ENCODE results near the gene HHAT. TPM values are rescaled to one million over a fixed set of nuclear protein-coding genes. Genes with fewer than 3 reads are reported as not detected.
"Not testable (repeated sequence)": the region's sequence is repeated elsewhere in the genome, so short reads cannot be mapped to it uniquely, and the experiment has no call there.

HHAT gene
- total RNA-seq, 1 donor from 2014 or later: 2.3 TPM

GRCh38 chr1:210351496-210351895 is 22.8 kb downstream of the HHAT start:
- no peak overlapping the region for H3K4me3 Mint-ChIP-seq (ENCODE audit: unreplicated experiment)
- H3K27ac Mint-ChIP-seq (ENCODE audit: unreplicated experiment): no peak overlapping the region
- no peaks in the 10 kb centered on the region for H3K36me3 Mint-ChIP-seq (ENCODE audit: unreplicated experiment)
- no peaks in the 10 kb centered on the region for H3K9me3 Mint-ChIP-seq (ENCODE audit: unreplicated experiment)
- no peaks in the 10 kb centered on the region for H3K4me1 Mint-ChIP-seq (ENCODE audit: low read depth, unreplicated experiment)
- DNase-seq: no peak
- no peak for TF ChIP-seq CTCF (IDR thresholded peaks at IDR 0.05; ENCODE audit: partially characterized antibody, unreplicated experiment)
- peaks cover 3% of the 10 kb centered on the region for H3K27me3 Mint-ChIP-seq (ENCODE audit: unreplicated experiment)

- H3K9me3 Mint-ChIP-seq (ENCODE audit: unreplicated experiment): no peaks in the 10 kb centered on the region
- peaks cover 3% of the 10 kb centered on the region for H3K27me3 Mint-ChIP-seq (ENCODE audit: unreplicated experiment)
- no peak for TF ChIP-seq CTCF (IDR thresholded peaks at IDR 0.05; ENCODE audit: partially characterized antibody, unreplicated experiment)
- DNase-seq: no peak
- no peak overlapping the region for H3K27ac Mint-ChIP-seq (ENCODE audit: unreplicated experiment)
- no peaks in the 10 kb centered on the region for H3K36me3 Mint-ChIP-seq (ENCODE audit: unreplicated experiment)
- H3K4me1 Mint-ChIP-seq (ENCODE audit: low read depth, unreplicated experiment): no peaks in the 10 kb centered on the region
- no peak overlapping the region for H3K4me3 Mint-ChIP-seq (ENCODE audit: unreplicated experiment)
Measured at GRCh38 chr1:210352575-210352974, 23.9 kb downstream of the HHAT start.

- H3K27me3 Mint-ChIP-seq (ENCODE audit: unreplicated experiment); DNase-seq; H3K36me3 Mint-ChIP-seq (ENCODE audit: unreplicated experiment); H3K4me1 Mint-ChIP-seq (ENCODE audit: low read depth, unreplicated experiment); H3K27ac Mint-ChIP-seq (ENCODE audit: unreplicated experiment); H3K9me3 Mint-ChIP-seq (ENCODE audit: unreplicated experiment); H3K4me3 Mint-ChIP-seq (ENCODE audit: unreplicated experiment): not testable (repeated sequence)
Measured at GRCh38 chr1:210354305-210354704, 25.6 kb downstream of the HHAT start.

GRCh38 chr1:210358626-210359025 is 29.9 kb downstream of the HHAT start:
- no peaks in the 10 kb centered on the region for H3K9me3 Mint-ChIP-seq (ENCODE audit: unreplicated experiment)
- H3K36me3 Mint-ChIP-seq (ENCODE audit: unreplicated experiment): no peaks in the 10 kb centered on the region
- H3K4me3 Mint-ChIP-seq (ENCODE audit: unreplicated experiment): no peak overlapping the region
- H3K27ac Mint-ChIP-seq (ENCODE audit: unreplicated experiment): no peak overlapping the region
- H3K27me3 Mint-ChIP-seq (ENCODE audit: unreplicated experiment): no peaks in the 10 kb centered on the region
- no peak for DNase-seq
- H3K4me1 Mint-ChIP-seq (ENCODE audit: low read depth, unreplicated experiment): no peaks in the 10 kb centered on the region
- no peak for TF ChIP-seq CTCF (IDR thresholded peaks at IDR 0.05; ENCODE audit: partially characterized antibody, unreplicated experiment)

- Mint-ChIP-seq H3K27ac (ENCODE audit: unreplicated experiment) (no peak overlapping the region), H3K9me3 (ENCODE audit: unreplicated experiment) (no peaks in the 10 kb centered on the region), H3K36me3 (ENCODE audit: unreplicated experiment) (no peaks in the 10 kb centered on the region), H3K4me3 (ENCODE audit: unreplicated experiment) (no peak overlapping the region), H3K27me3 (ENCODE audit: unreplicated experiment) (no peaks in the 10 kb centered on the region), H3K4me1 (ENCODE audit: low read depth, unreplicated experiment) (no peaks in the 10 kb centered on the region)
- no peak for TF ChIP-seq CTCF (IDR thresholded peaks at IDR 0.05; ENCODE audit: partially characterized antibody, unreplicated experiment)
- no peak for DNase-seq
Measured at GRCh38 chr1:210359255-210359654, 30.6 kb downstream of the HHAT start.
